K562 (cell line): ENCODE results near the gene EVI5L. TPM values are rescaled to one million over a fixed set of nuclear protein-coding genes. Genes with fewer than 3 reads are reported as not detected.
A peak's percentile ranks its signal among the peaks of the same experiment; 100 is the strongest.

Experiments used
- CBX5 ChIP-seq: IDR thresholded peaks from 2 replicates; pipeline ENCODE4 v1.6.1; 2014; ENCODE audit warnings: low read depth, borderline replicate concordance
- FOXP4 ChIP-seq: sonication (generic); formaldehyde crosslinking; IDR thresholded peaks from 2 replicates; pipeline ENCODE4 v1.8.0; 2022; ENCODE audit warnings: mild to moderate bottlenecking, missing genetic modification reagents, borderline replicate concordance
- HES1 ChIP-seq: fragments of 450-650 bp; IDR thresholded peaks from 2 replicates; pipeline ENCODE4 v1.6.1; 2016; ENCODE audit warnings: low read depth, mild to moderate bottlenecking, moderate library complexity
- HNRNPH1 ChIP-seq: fragments of 200-400 bp; formaldehyde crosslinking; optimal IDR thresholded peaks from 2 replicates; pipeline ENCODE3; 2017; ENCODE audit warnings: low read depth, mild to moderate bottlenecking, low read length, moderate library complexity
- MAFG ChIP-seq: fragments of 450-650 bp; conservative IDR thresholded peaks from 2 replicates; pipeline ENCODE4 v1.6.1; 2016; ENCODE audit warnings: missing genetic modification characterization, missing compliant biosample characterization
- POLR3G ChIP-seq: IDR thresholded peaks from 2 replicates; pipeline ENCODE4 v1.6.1; 2011; ENCODE audit not compliant: insufficient read length, insufficient replicate concordance; ENCODE audit errors: extremely low read depth
- ZBTB1 ChIP-seq: sonication (generic); formaldehyde crosslinking; IDR thresholded peaks from 2 replicates; pipeline ENCODE4 v1.8.1; 2023; ENCODE audit warnings: missing genetic modification reagents, low read depth, mild to moderate bottlenecking, borderline replicate concordance
- ZNF280A ChIP-seq: fragments of 450-650 bp; IDR thresholded peaks from 2 replicates; pipeline ENCODE4 v1.6.1; 2018; ENCODE audit warnings: mild to moderate bottlenecking, low read depth; ENCODE audit not compliant: partially characterized antibody
- ZNF609 ChIP-seq: sonication (generic); formaldehyde crosslinking; IDR thresholded peaks from 2 replicates; pipeline ENCODE4 v1.8.1; 2023; ENCODE audit warnings: missing genetic modification reagents, mild to moderate bottlenecking, borderline replicate concordance
- polyA plus RNA-seq, 8 experiments: library from polyadenylated mRNA; depleted of rRNA in 4 of 8; stranded (reverse) in 5 of 8; unstranded in 3 of 8; fragments of >200 nt; fragmentation: Nextera tagmentation in 2 of 8; fragmentation: Illumina TruSeq in 1 of 8; extraction: Ambion mirVana in 2 of 8; extraction: Trizol in 1 of 8; gene quantifications; 2 replicates each; pipeline versions ENCODE4 v1.2.1 to v1.2.3, GENCODE V29; 2011 to 2014; ENCODE audit warnings: inconsistent platforms in 1 of 8, missing spikeins in 1 of 8
- total RNA-seq, 7 experiments: library from RNA; depleted of rRNA in 6 of 7; stranded (reverse); fragments of >200 nt in 6 of 7; fragmentation: Illumina TruSeq in 2 of 7; extraction: Trizol in 2 of 7; gene quantifications; 2 replicates each; pipeline versions ENCODE4 v1.2.1 to v1.2.3, GENCODE V29; 2011 to 2021; ENCODE audit warnings: low replicate concordance in 1 of 7

EVI5L gene
- total and polyA plus RNA-seq, 9 of the 15 experiments (the other 6 are each of a cell fraction or from before 2014, with no cell fraction given), result 0.69 to 1.8 (median 1.2) TPM; not detected in 2

- no peak for TF ChIP-seq CBX5
- TF ChIP-seq HES1, result 0 out of 2 replicates have a peak, but pooled peaks have one; percentile 46
- TF ChIP-seq MAFG (tag), result no peak
- no peak for TF ChIP-seq ZNF609 (CRISPR knock-in tag)
- no peak for TF ChIP-seq ZBTB1
- no peak for TF ChIP-seq ZNF280A
- no peak for TF ChIP-seq HNRNPH1
- TF ChIP-seq FOXP4 (CRISPR knock-in tag), result 0 out of 2 replicates have a peak, but pooled peaks have one; percentile 58
- no peak for TF ChIP-seq POLR3G
These were observed at the start of gene EVI5L (continued) for GRCh38 chr19:7829561-7830271.
